Muscle layer of duodenum (tissue), 2 donors: ENCODE measurements around the gene ADGRB2.
A peak's percentile ranks its signal among the peaks of the same experiment; 100 is the strongest.

Source experiments
- H3K27ac ChIP-seq: one replicate; pipeline ENCODE4 v1.7.0; 2013; ENCODE audit warnings: mild to moderate bottlenecking, low read length
- H3K27me3 ChIP-seq: one replicate; pipeline ENCODE4 v1.7.0; 2013; ENCODE audit warnings: low read depth, mild to moderate bottlenecking, control low read depth, low read length
- H3K36me3 ChIP-seq, 2 donors: one replicate each; pipeline ENCODE4 v1.7.0; 2013; ENCODE audit warnings: low read length in 2 of 2, control low read depth in 1 of 2, mild to moderate bottlenecking in 1 of 2; ENCODE audit not compliant: insufficient read depth in 2 of 2, control insufficient read depth in 1 of 2
- H3K4me1 ChIP-seq, 2 donors: one replicate each; pipeline ENCODE4 v1.7.0; 2013; ENCODE audit warnings: low read length in 2 of 2, mild to moderate bottlenecking in 2 of 2, control low read depth in 1 of 2, moderate library complexity in 1 of 2; ENCODE audit not compliant: insufficient read depth in 2 of 2, control insufficient read depth in 1 of 2
- H3K4me3 ChIP-seq, 2 donors: one replicate each; pipeline ENCODE4 v1.7.0; 2013; ENCODE audit warnings: low read length in 2 of 2, low read depth in 1 of 2, mild to moderate bottlenecking in 1 of 2
- H3K9me3 ChIP-seq, 2 donors: one replicate each; pipeline ENCODE4 v1.7.0; 2013; ENCODE audit warnings: low read length in 2 of 2, control low read depth in 1 of 2, mild to moderate bottlenecking in 1 of 2; ENCODE audit not compliant: control insufficient read depth in 1 of 2
- donor health status: healthy.

The ADGRB2 gene

GRCh38 chr1:31726715-31727114 is 37.4 kb downstream of the ADGRB2 start:
- no peaks in the 10 kb centered on the region for H3K36me3 ChIP-seq

GRCh38 chr1:31725777-31726535 is 38.2 kb downstream of the ADGRB2 start:
- no peak overlapping the region for H3K4me3 ChIP-seq
- no peaks in the 10 kb centered on the region for H3K36me3 ChIP-seq
- no peaks in the 10 kb centered on the region for H3K9me3 ChIP-seq
- H3K27me3 ChIP-seq = no peaks in the 10 kb centered on the region
- H3K27ac ChIP-seq = no peak overlapping the region
- no peaks in the 10 kb centered on the region for H3K4me1 ChIP-seq

More at GRCh38 chr1:31726715-31727114, 37.4 kb downstream of the ADGRB2 start:
- H3K4me3 ChIP-seq = no peak overlapping the region
- no peaks in the 10 kb centered on the region for H3K4me1 ChIP-seq
- H3K27ac ChIP-seq = no peak overlapping the region
- no peaks in the 10 kb centered on the region for H3K9me3 ChIP-seq
- no peaks in the 10 kb centered on the region for H3K27me3 ChIP-seq

GRCh38 chr1:31725134-31725533 is 39.0 kb downstream of the ADGRB2 start:
- no peak overlapping the region for H3K27ac ChIP-seq

GRCh38 chr1:31723828-31724359 is 40.2 kb downstream of the ADGRB2 start:
- no peak overlapping the region for H3K27ac ChIP-seq
- no peaks in the 10 kb centered on the region for H3K9me3 ChIP-seq
- no peaks in the 10 kb centered on the region for H3K36me3 ChIP-seq
- H3K4me3 ChIP-seq = no peak overlapping the region
- H3K27me3 ChIP-seq = no peaks in the 10 kb centered on the region
- no peaks in the 10 kb centered on the region for H3K4me1 ChIP-seq

More at GRCh38 chr1:31725134-31725533, 39.0 kb downstream of the ADGRB2 start:
- H3K36me3 ChIP-seq = no peaks in the 10 kb centered on the region
- no peak overlapping the region for H3K4me3 ChIP-seq
- H3K27me3 ChIP-seq = no peaks in the 10 kb centered on the region
- H3K9me3 ChIP-seq = no peaks in the 10 kb centered on the region
- no peaks in the 10 kb centered on the region for H3K4me1 ChIP-seq

- Histone ChIP-seq H3K27me3 (no peaks in the 10 kb centered on the region), H3K4me3 (no peak overlapping the region), H3K9me3 (no peaks in the 10 kb centered on the region), H3K4me1 (peaks cover 1 to 21% of the 10 kb centered on the region in 2 donors), H3K36me3 (peaks cover 0 to 3% of the 10 kb centered on the region in 2 donors), H3K27ac (no peak overlapping the region)
Measured at GRCh38 chr1:31718327-31718897, 45.7 kb downstream of the ADGRB2 start.

- H3K27ac ChIP-seq = no peak overlapping the region
- H3K36me3 ChIP-seq = peaks cover 0 to 3% of the 10 kb centered on the region in 2 donors
- H3K4me1 ChIP-seq = peaks cover 8 to 29% of the 10 kb centered on the region in 2 donors
- H3K9me3 ChIP-seq = no peaks in the 10 kb centered on the region
- no peak overlapping the region for H3K4me3 ChIP-seq
- H3K27me3 ChIP-seq = no peaks in the 10 kb centered on the region
Measured at GRCh38 chr1:31717341-31717740, 46.8 kb downstream of the ADGRB2 start.

- H3K4me3 ChIP-seq = peak overlapping the region; percentile 43 to 61
- peaks cover 0 to 3% of the 10 kb centered on the region in 2 donors for H3K36me3 ChIP-seq
- peak overlapping the region; percentile 53 for H3K27ac ChIP-seq
- H3K9me3 ChIP-seq = no peaks in the 10 kb centered on the region
- H3K27me3 ChIP-seq = no peaks in the 10 kb centered on the region
- H3K4me1 ChIP-seq = peaks cover 8 to 34% of the 10 kb centered on the region in 2 donors
Measured at GRCh38 chr1:31715873-31716220, 48.3 kb downstream of the ADGRB2 start.

GRCh38 chr1:31715087-31715872 is 48.9 kb downstream of the ADGRB2 start:
- peak overlapping the region; percentile 53 for H3K27ac ChIP-seq
- H3K4me1 ChIP-seq = peaks cover 8 to 34% of the 10 kb centered on the region in 2 donors
- peaks cover 0 to 3% of the 10 kb centered on the region in 2 donors for H3K36me3 ChIP-seq
- peak overlapping the region; percentile 43 to 61 for H3K4me3 ChIP-seq
- no peaks in the 10 kb centered on the region for H3K27me3 ChIP-seq
- no peaks in the 10 kb centered on the region for H3K9me3 ChIP-seq

- peaks cover 8 to 34% of the 10 kb centered on the region in 2 donors for H3K4me1 ChIP-seq
- H3K4me3 ChIP-seq = peak overlapping the region in 1 of 2 donors; percentile 61
- peaks cover 0 to 3% of the 10 kb centered on the region in 2 donors for H3K36me3 ChIP-seq
- H3K27me3 ChIP-seq = no peaks in the 10 kb centered on the region
- H3K27ac ChIP-seq = peak overlapping the region; percentile 53
- no peaks in the 10 kb centered on the region for H3K9me3 ChIP-seq
Measured at GRCh38 chr1:31714442-31715086, 49.6 kb downstream of the ADGRB2 start.

GRCh38 chr1:31712630-31713029 is 51.5 kb downstream of the ADGRB2 start:
- no peaks in the 10 kb centered on the region for H3K27me3 ChIP-seq
- peaks cover 8 to 34% of the 10 kb centered on the region in 2 donors for H3K4me1 ChIP-seq
- no peaks in the 10 kb centered on the region for H3K9me3 ChIP-seq
- peaks cover 0 to 3% of the 10 kb centered on the region in 2 donors for H3K36me3 ChIP-seq
- peak overlapping the region; percentile 81 for H3K27ac ChIP-seq
- H3K4me3 ChIP-seq = no peak overlapping the region
